ACHN (cell line): ENCODE results near the gene CDKN2B-AS1.
"Not testable (repeated sequence)": the region's sequence is repeated elsewhere in the genome, so short reads cannot be mapped to it uniquely, and the experiment has no call there.

ENCODE experiments used
- DNase-seq: peaks from one replicate; pipeline ENCODE4 v3.0.0-alpha.2; 2015
- in situ Hi-C: cut with HindIII; loops from 2 replicates; pipeline ENCODE4 v1.10.0; 2017; ENCODE audit warnings: low sequenced_read_pairs, low pct_ligation_motif_present, low pct_unique_long_range_greater_than_20kb

Gene CDKN2B-AS1

GRCh38 chr9:21994556-21995005 is at the start of gene CDKN2B-AS1:
Gene CDKN2B-AS1, plus strand, starts transcription at chr9:21994791.
- peak; percentile 84 for DNase-seq
- in situ Hi-C loops, result no loop called here

- DNase-seq, result no peak
- in situ Hi-C loops, result no loop called here
Observed at GRCh38 chr9:21945606-21946005, 49.0 kb upstream of the CDKN2B-AS1 start.

- in situ Hi-C loops, result no loop called here
- DNase-seq, result no peak
Observed at GRCh38 chr9:21958833-21959232, 35.8 kb upstream of the CDKN2B-AS1 start.

GRCh38 chr9:21959268-21959667 is 35.3 kb upstream of the CDKN2B-AS1 start:
- DNase-seq, in situ Hi-C loops: not testable (repeated sequence)

GRCh38 chr9:21961569-21961968 is 33.0 kb upstream of the CDKN2B-AS1 start:
- in situ Hi-C loops, result no loop called here
- no peak for DNase-seq

GRCh38 chr9:21964925-21965385 is 29.6 kb upstream of the CDKN2B-AS1 start:
- in situ Hi-C loops, result no loop called here
- no peak for DNase-seq

- DNase-seq, result no peak
- in situ Hi-C loops, result no loop called here
Observed at GRCh38 chr9:21965401-21965951, 29.1 kb upstream of the CDKN2B-AS1 start.

- in situ Hi-C loops, result no loop called here
- no peak for DNase-seq
Observed at GRCh38 chr9:21966140-21966851, 28.3 kb upstream of the CDKN2B-AS1 start.

GRCh38 chr9:21967169-21967568 is 27.4 kb upstream of the CDKN2B-AS1 start:
- DNase-seq, result no peak
- in situ Hi-C loops, result no loop called here

GRCh38 chr9:21967702-21968101 is 26.9 kb upstream of the CDKN2B-AS1 start:
- DNase-seq, result no peak
- in situ Hi-C loops, result no loop called here

GRCh38 chr9:21968331-21969010 is 26.1 kb upstream of the CDKN2B-AS1 start:
- in situ Hi-C loops, result no loop called here
- DNase-seq, result no peak

- no peak for DNase-seq
- in situ Hi-C loops, result no loop called here
Observed at GRCh38 chr9:21969011-21969940, 25.3 kb upstream of the CDKN2B-AS1 start.

GRCh38 chr9:21969951-21970799 is 24.4 kb upstream of the CDKN2B-AS1 start:
- in situ Hi-C loops, result no loop called here
- no peak for DNase-seq

- DNase-seq, result no peak
- in situ Hi-C loops, result no loop called here
Observed at GRCh38 chr9:21970800-21971640, 23.6 kb upstream of the CDKN2B-AS1 start.

GRCh38 chr9:21972361-21972760 is 22.2 kb upstream of the CDKN2B-AS1 start:
- in situ Hi-C loops, result no loop called here
- no peak for DNase-seq

GRCh38 chr9:21974343-21974721 is 20.3 kb upstream of the CDKN2B-AS1 start:
- no peak for DNase-seq
- in situ Hi-C loops, result no loop called here
